Endodermal cell (in vitro differentiated cells): ENCODE data around the gene ADNP2. TPM values are rescaled to one million over a fixed set of nuclear protein-coding genes. Genes with fewer than 3 reads are reported as not detected.

Source experiments
- DNase-seq: peaks from one replicate; pipeline ENCODE4 v3.0.0-alpha.2; 2017
- H3K27ac ChIP-seq: 2 replicates; pipeline ENCODE4 v1.5.1; 2013; ENCODE audit warnings: mild to moderate bottlenecking, low read depth, low read length, moderate library complexity
- H3K27me3 ChIP-seq: 2 replicates; pipeline ENCODE4 v1.6.1; 2013; ENCODE audit warnings: mild to moderate bottlenecking, low read length, moderate library complexity; ENCODE audit not compliant: insufficient read depth, control insufficient read depth, poor library complexity, severe bottlenecking
- H3K36me3 ChIP-seq: 2 replicates; pipeline ENCODE4 v1.7.0; 2013; ENCODE audit warnings: mild to moderate bottlenecking, low read length, moderate library complexity; ENCODE audit not compliant: control insufficient read depth, insufficient read depth
- H3K4me1 ChIP-seq: one replicate; pipeline ENCODE4 v1.7.0; 2013; ENCODE audit warnings: low read length; ENCODE audit not compliant: control insufficient read depth, insufficient read depth
- H3K4me3 ChIP-seq: 2 replicates; pipeline ENCODE4 v1.5.1; 2013; ENCODE audit warnings: mild to moderate bottlenecking, low read length, moderate library complexity
- H3K9ac ChIP-seq: 2 replicates; pipeline ENCODE4 v1.6.1; 2013; ENCODE audit warnings: mild to moderate bottlenecking, low read length, moderate library complexity; ENCODE audit not compliant: poor library complexity, severe bottlenecking; ENCODE audit errors: extremely low read depth
- H3K9me3 ChIP-seq: 2 replicates; pipeline ENCODE4 v1.6.1; 2013; ENCODE audit warnings: mild to moderate bottlenecking, low read length, moderate library complexity; ENCODE audit not compliant: control insufficient read depth
- H3K27ac Mint-ChIP-seq: 2 replicates; pipeline ENCODE4 v1.8.0; 2020; ENCODE audit warnings: mixed read lengths
- H3K27me3 Mint-ChIP-seq: 2 replicates; pipeline ENCODE4 v1.8.0; 2021; ENCODE audit warnings: mild to moderate bottlenecking, mixed read lengths; ENCODE audit not compliant: insufficient read depth
- H3K36me3 Mint-ChIP-seq: 2 replicates; pipeline ENCODE4 v1.8.0; 2020; ENCODE audit warnings: low read depth, mixed read lengths
- H3K4me1 Mint-ChIP-seq: 2 replicates; pipeline ENCODE4 v1.8.0; 2020; ENCODE audit warnings: mixed read lengths
- H3K4me3 Mint-ChIP-seq: 2 replicates; pipeline ENCODE4 v1.8.0; 2020; ENCODE audit warnings: mild to moderate bottlenecking, moderate library complexity, mixed read lengths
- H3K9me3 Mint-ChIP-seq: 2 replicates; pipeline ENCODE4 v1.8.0; 2020; ENCODE audit warnings: mild to moderate bottlenecking, mixed read lengths
- WGBS, 2 experiments: methylation state at CpG; one replicate each; pipeline versions ENCODE4 v1.1.5 to v1.1.7; 2013; ENCODE audit warnings: missing lambda C conversion rate in 2 of 2, mixed read lengths in 1 of 2; ENCODE audit not compliant: insufficient coverage in 1 of 2, insufficient read length in 1 of 2; 5-methylcytosine and 5-hydroxymethylcytosine counted together
- total RNA-seq, 2 donors: library from RNA; stranded (reverse); fragmentation: NEBNext Ultra II Directional in 1 of 2; extraction: Animal tissue kit (Norgen Biotek cat#: 25700) in 1 of 2; gene quantifications; 2 replicates in 1 of 2; 3 replicates in 1 of 2; pipeline ENCODE4 v1.2.1, GENCODE V29; 2021
- TF ChIP-seq, protein P1 (sequence below): fragments of 200-600 bp; sonication (generic); conservative IDR thresholded peaks from 2 replicates; pipeline ENCODE4 v1.5.0; 2021; ENCODE audit warnings: antibody characterized with exemption, mild to moderate bottlenecking

Gene ADNP2
- total RNA-seq, 2 donors from 2014 or later = 38.4 to 51.0 TPM

GRCh38 chr18:80185545-80185944 is 76.5 kb downstream of the ADNP2 start:
- peaks cover 2% of the 10 kb centered on the region for H3K9me3 Mint-ChIP-seq
- no peaks in the 10 kb centered on the region for H3K27me3 Mint-ChIP-seq
- H3K36me3 Mint-ChIP-seq = no peaks in the 10 kb centered on the region
- no peak for DNase-seq
- no peak overlapping the region for H3K4me3 ChIP-seq
- no peaks in the 10 kb centered on the region for H3K27me3 ChIP-seq
- H3K9me3 ChIP-seq = no peaks in the 10 kb centered on the region
- no peaks in the 10 kb centered on the region for H3K36me3 ChIP-seq
- H3K4me1 Mint-ChIP-seq = no peaks in the 10 kb centered on the region
- 94 to 98% methylated on average over 8 to 12 of the region's 12 CpGs for WGBS, 2 experiments
- no peak overlapping the region for H3K4me3 Mint-ChIP-seq
- no peak overlapping the region for H3K27ac ChIP-seq
- H3K4me1 ChIP-seq = no peaks in the 10 kb centered on the region
- no peak overlapping the region for H3K9ac ChIP-seq
- H3K27ac Mint-ChIP-seq = no peak overlapping the region
- TF ChIP-seq, protein P1, sequence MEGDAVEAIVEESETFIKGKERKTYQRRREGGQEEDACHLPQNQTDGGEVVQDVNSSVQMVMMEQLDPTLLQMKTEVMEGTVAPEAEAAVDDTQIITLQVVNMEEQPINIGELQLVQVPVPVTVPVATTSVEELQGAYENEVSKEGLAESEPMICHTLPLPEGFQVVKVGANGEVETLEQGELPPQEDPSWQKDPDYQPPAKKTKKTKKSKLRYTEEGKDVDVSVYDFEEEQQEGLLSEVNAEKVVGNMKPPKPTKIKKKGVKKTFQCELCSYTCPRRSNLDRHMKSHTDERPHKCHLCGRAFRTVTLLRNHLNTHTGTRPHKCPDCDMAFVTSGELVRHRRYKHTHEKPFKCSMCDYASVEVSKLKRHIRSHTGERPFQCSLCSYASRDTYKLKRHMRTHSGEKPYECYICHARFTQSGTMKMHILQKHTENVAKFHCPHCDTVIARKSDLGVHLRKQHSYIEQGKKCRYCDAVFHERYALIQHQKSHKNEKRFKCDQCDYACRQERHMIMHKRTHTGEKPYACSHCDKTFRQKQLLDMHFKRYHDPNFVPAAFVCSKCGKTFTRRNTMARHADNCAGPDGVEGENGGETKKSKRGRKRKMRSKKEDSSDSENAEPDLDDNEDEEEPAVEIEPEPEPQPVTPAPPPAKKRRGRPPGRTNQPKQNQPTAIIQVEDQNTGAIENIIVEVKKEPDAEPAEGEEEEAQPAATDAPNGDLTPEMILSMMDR = no peak

DNA sequence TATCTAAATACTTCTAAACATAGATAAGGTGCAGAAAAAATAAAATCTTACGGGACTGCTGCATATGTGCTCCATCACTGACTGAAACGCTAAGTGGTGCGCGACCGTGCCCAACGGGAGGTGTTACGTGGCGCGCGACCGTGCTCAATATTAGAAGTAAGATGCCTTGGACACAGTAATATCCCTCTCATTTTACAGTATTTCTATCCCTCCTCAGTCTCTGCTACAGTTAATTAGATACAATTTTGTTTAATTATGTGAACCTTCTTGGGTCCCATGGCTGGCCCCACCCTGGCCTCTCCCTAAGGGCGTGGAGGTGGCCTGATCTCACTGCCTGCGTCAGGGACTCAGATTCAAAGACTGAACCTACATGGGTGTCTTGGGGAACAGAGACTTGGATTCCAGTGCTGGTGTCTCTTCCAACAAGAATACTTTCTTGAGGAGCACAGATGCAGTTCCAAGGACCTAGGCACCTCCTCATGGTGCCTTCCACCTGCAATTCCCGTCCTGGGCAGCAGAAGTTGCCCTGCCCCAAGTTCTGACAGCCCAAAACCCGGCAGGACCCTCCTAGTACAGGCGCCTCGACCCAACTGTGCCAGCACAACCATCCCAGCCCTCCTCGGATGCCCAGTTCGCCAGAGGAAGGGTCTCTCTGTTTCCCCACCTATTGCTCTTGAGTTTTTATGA is 79.0 kb downstream of the ADNP2 start:
- H3K4me3 Mint-ChIP-seq = no peak overlapping the region
- H3K9me3 ChIP-seq = no peaks in the 10 kb centered on the region
- H3K9me3 Mint-ChIP-seq = peaks cover 2% of the 10 kb centered on the region
- H3K4me1 Mint-ChIP-seq = no peaks in the 10 kb centered on the region
- H3K27me3 ChIP-seq = no peaks in the 10 kb centered on the region
- no peak overlapping the region for H3K4me3 ChIP-seq
- no peak overlapping the region for H3K9ac ChIP-seq
- TF ChIP-seq, protein P1 = no peak
- no peak for DNase-seq
- no peaks in the 10 kb centered on the region for H3K27me3 Mint-ChIP-seq
- H3K27ac ChIP-seq = no peak overlapping the region
- no peaks in the 10 kb centered on the region for H3K36me3 Mint-ChIP-seq
- no peaks in the 10 kb centered on the region for H3K36me3 ChIP-seq
- WGBS, 2 experiments = 95 to 96% methylated on average over 14 to 19 of the region's 19 CpGs
- H3K4me1 ChIP-seq = no peaks in the 10 kb centered on the region
- no peak overlapping the region for H3K27ac Mint-ChIP-seq

DNA sequence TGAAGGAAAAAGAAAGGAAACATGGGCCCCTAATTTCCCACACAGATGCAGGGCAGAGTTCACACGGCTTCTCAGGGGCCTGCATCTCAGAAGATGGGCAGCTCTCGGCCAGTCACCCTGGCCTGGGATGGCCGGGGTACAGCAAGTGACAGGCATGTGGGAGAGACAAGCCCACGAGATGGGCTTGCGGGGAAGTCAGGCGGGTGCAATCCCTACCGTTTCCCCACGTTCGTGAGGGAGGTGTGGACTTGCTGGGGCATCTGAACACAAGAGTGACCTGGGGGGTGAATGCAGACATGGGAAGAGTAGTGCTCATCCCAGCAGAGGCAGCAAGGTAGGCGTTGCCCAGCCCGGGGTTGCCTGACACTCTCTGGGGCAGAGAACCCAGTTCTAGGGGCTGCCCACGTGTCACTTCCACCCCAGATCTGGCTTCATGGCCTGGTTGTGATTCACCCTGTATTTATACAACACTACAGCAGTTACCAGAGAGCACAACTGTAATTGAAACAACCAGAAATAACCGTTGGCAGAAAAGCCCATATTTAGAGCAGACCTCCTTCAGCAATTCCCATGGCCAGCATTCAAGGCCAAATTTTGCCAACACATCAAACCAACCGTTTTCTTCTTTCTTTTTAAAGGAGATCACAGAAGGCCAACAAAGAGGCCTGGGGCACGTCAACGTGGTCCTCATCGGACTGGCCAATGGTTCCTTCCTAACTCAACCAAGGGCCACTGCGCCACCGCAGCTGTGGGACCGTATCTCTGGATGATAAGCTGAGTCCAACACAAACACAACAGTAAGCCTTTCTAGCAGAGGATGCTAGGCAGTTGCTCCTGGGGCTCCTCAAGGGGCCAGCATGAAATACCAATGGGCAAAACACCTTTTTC is 79.8 kb downstream of the ADNP2 start:
- no peak overlapping the region for H3K9ac ChIP-seq
- H3K27me3 ChIP-seq = no peaks in the 10 kb centered on the region
- no peak overlapping the region for H3K27ac Mint-ChIP-seq
- no peaks in the 10 kb centered on the region for H3K36me3 ChIP-seq
- no peaks in the 10 kb centered on the region for H3K9me3 ChIP-seq
- peaks cover 2% of the 10 kb centered on the region for H3K9me3 Mint-ChIP-seq
- H3K27ac ChIP-seq = no peak overlapping the region
- TF ChIP-seq, protein P1 = no peak
- H3K27me3 Mint-ChIP-seq = no peaks in the 10 kb centered on the region
- no peak for DNase-seq
- no peak overlapping the region for H3K4me3 ChIP-seq
- H3K4me1 ChIP-seq = no peaks in the 10 kb centered on the region
- no peaks in the 10 kb centered on the region for H3K4me1 Mint-ChIP-seq
- 91 to 93% methylated on average over 19 to 20 of the region's 20 CpGs for WGBS, 2 experiments
- no peak overlapping the region for H3K4me3 Mint-ChIP-seq
- H3K36me3 Mint-ChIP-seq = no peaks in the 10 kb centered on the region
